DMS79 treated with DMSO at 0.1 percent for 48 hours (cell line): ENCODE data around the gene OXSR1.
"Not testable (repeated sequence)": the region's sequence is repeated elsewhere in the genome, so short reads cannot be mapped to it uniquely, and the experiment has no call there.

Source experiments
- DNase-seq: peaks from one replicate; lab custom pipeline; 2025; lab: John Stamatoyannopoulos, UW

OXSR1 gene

DNA sequence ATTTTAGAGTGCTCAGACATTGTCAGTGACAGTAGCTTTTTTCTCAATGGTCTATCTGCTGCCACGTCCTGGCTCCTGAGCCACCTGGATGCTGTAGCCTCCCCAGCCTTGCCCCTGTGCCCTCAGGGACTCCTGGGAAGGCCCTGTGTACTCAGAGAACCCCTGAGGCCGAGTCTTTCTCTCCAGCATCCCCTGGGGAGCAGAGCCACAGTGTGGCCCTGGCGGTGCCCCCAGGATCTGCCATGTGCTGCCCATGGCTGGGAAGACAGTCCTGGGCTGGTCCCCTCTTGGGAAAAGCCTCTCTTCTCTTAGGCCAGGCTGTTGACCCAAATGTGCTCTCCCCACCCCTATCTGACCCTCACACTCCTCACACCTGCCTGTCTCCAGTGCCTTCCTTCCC is 21.8 kb upstream of the OXSR1 start:
- no peak for DNase-seq

DNA sequence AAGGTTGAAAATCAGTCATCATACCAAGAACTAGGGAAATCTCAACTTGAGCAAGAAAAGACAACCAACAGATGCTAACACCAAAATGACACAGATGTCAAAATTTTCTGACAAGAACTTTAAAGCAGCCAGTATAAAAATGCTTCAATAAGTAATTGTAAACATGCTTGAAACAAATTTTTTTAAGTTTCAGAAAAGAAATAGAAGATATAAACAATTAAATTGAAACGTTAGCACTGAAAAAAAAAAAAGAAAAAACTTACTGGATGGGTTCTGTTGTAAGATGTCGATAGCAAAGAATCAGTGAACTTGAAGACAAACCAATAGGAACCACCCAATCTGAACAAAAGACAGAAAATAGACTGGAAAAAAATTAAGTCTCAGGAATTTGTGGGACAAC is 18.8 kb upstream of the OXSR1 start:
- DNase-seq, result no peak

DNA sequence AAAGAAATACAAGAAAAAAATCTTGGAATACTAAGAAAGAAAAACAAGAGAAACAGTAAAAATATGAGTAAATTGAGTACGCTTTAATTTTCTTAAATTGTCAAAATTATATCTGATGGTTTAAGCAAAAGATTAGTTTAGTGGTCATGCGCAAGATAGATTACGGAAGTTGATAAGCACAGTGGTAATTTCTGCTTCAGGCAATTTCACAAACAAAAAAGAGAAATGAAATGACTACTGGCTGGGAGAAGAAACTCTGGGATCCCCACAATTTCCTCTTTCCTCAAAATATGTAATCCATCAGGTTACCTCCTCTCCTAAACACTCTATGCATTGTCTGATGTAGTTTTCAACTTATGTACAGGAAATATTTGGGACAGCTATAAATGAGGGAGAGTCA is 17.9 kb upstream of the OXSR1 start:
- no peak for DNase-seq

DNA sequence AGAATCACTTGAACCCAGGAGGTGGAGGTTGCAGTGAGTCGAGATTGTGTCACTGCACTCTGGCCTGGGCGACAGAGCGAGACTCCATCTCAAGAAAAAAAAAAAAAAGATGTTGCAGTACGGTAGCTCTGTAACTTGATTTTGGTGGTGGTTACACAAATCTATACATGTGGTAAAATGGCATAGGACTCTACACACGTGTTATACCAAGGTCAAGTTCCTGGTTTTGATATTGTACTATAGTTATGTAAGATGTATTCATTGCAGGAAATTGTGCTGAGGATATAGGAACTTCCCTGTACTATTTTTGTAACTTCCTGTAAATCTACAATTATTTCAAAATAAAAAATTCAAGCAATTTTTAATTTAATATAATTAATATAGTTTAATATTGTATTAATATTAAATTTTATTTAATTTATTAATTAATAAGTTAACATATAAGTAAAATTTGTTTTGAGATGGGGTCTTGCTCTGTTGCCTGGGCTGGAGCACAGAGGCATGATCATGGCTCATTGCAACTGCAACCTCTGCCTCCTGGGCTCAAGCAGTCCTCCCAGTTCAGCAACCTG is 16.9 kb upstream of the OXSR1 start:
- no peak for DNase-seq

DNA sequence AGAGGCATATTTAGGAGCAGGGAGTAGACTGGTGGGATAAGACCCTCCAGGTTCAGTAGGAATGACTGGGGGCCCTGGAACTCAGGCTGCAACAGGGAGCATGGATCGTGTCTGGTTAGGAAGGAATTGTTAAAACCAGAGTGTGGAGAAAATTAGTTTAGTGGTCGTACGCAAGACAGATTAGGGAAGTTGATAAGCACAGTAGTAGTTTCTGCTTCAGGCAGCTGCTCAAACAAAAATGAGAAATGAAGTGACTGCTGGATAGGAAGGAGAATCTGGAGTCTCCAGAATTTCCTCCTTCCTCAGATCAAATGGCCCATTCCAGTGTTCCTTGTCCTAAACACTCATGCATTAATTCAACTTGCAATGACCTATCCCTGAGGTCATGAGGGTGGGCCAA is 15.6 kb upstream of the OXSR1 start:
- no peak for DNase-seq

DNA sequence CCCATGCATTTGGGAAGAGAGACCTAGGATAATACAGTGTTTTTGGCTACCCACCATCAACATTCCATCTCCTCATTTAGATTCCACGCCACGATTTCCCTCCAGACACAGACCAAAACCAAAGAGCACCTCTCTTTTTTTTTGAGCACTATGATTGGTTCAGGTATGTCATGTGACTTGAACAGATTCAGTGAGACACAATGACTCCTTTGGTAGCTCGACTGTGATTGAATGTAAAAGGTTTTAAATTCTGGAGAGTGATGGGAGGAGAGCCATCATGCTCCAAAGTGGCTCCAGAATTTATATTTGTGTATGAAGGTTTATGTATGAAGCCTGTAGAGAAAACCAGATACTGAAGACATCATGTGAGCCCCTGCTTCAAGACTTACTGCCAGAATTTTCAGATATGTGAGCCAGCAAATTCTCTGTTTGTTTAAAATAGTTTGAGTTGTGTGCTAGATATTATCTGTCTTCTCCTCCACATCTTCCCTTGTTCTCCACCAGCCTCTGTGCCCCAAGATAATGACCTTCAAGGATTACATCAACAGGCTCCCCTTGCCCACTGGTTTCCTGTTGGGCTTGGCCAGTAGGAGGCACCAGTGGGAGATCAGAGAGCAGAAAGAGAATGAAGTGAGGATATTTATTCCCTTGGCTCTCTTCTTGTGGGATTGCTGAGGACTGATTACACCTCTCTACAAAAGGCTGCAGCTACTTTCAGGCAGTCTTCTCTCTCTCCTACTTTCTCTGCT is 14.4 kb upstream of the OXSR1 start:
- no peak for DNase-seq

DNA sequence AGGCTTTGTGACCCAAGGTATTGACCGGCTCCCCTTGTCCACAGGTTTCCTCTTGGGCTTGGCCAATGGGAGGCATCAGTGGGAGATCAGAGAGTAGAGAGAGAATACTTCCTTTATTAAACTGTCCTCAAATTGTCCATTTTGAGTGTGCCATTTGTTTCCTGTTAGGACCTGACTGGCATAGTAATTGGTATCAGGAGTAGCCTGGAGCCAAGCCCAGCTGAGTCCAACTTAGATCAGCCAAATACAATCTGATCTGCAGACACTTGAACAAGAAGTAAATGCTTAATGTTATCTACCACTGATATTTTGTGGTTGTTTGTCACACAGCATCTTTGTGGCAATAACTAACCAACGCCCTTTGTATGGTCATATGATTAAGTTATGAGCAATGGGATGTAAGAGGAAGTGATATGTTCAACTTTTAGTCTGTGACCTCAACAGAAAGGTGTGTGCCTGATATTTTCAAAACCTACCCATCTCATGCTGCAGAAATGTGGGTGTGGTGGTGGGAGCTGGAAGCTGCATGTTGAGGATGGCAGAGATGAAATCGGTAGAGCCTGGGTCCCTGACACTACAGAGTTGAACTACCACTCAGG is 13.6 kb upstream of the OXSR1 start:
- no peak for DNase-seq

DNA sequence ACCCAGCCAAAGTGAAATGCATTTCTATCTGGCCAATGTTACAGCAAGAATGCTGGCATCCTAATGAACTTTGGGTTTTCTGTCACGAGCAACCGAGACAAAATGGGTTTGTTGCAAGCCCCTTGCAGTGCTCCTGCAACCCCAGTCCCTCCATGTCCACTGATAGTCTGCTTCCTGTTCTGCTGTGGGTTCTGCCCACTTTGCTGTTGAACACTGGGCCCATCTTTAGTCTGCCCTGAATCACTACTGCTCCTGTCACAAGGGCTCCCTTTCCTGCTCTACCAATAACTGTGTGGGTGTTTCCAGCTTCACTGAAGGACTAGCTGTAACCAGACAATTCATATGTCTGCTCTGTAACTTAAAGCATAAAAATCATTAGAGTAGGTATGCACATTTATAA is 12.7 kb upstream of the OXSR1 start:
- DNase-seq, result no peak

DNA sequence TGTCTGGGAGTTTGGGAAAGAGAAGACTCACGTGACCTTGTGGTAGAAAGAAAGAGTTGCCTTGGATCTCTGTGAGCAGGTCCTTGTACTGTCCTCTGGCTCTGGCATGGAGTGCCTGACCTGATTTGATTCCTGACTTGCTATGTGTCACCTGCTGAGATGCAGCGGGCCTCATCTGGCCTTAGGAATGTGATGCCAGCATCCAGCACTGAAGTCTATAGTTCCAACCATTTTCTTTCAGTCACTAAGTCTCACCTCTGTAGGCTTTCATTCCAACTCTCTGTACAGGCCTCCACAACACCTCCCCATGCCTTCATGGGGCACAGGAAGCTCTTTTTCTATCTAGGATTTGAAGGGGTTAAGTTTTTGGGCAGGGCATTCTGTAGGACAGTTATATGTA is 12.1 kb upstream of the OXSR1 start:
- DNase-seq, result no peak

DNA sequence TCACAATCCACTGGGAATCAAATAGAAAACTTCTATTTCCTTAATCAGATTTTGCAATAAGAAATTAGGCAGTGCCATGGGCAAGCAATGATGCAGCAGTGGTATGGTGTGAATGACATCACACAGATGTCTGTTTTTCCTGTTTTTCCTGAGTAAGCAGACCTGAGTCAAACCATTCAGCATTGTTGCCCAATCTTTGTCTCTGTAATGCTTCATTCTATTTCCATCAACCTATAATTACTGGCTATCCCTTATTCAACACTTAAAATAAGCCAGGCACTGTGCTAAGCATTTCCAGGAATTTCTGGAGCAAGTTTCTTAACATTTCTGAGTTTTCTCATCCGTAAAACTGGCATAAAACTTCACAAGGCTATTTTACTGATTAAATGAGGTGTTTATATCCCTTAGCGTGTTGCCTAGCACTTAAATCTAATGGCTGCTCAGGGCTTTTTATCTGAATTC is 11.3 kb upstream of the OXSR1 start:
- no peak for DNase-seq

DNA sequence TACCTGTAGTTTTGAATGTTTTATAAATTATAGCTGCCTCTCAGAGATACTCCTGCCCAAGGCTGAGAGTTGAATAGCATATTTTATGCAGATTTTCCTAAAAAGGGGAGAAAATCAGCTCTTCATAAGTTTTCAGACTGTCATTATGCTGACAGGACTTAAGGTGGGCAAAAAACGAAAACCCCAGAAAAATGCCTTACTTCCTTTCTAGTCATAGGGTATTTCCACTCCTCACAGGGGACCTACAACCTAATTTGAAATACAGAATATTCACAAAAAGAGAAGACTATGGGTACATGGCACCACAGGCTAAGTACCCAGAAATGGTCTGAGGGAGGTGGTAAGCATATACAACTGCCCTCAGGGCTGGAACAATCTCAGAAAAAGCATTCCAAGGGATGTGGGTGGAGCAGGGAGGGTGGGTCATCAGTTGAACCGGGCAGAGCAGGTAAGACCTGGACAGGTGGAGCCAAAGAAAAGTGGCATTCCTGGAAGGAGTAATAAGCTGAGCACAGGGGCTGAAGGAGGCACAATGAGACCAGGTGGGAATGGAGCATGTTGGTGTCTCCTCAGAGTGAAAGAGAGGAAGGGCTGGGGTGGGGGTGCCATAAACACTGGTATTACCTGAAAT is 10.6 kb upstream of the OXSR1 start:
- no peak for DNase-seq

DNA sequence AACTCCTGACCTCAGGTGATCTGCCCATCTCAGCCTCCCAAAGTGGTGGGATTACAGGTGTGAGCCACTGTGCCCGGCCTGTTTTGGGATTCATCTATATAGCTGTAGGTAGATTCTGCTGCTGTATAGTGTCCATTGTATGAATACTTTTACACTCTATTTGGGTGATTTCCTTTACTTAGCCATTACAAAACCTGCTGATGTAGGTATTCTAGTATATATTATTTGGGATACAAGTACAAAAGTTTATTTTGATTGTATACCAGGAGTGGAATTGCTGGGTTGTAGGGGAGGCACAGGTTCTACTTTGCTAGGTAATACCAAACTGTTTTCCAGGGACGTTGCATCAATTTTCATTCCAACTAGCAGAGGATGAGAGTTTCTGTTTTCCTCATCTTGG is 9.5 kb upstream of the OXSR1 start:
- no peak for DNase-seq

DNA sequence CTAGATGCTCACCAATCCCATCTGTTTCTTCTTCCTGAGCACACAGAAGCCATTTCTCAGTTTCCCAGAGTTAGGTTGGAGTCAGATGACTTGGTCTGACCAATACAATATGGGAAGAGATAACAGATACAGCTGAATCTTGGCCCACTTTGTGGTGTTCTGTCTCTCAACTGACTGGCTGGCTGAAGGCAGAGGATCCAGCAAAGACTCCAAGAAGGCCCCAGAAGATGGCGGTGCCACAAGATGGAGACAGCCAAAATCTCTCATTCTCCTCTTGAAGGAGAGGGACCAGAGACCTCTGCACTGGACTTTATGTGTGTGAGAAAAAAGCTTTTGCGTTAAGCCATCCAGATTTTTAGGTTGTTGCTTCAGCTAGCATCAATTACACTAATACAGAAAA is 8.2 kb upstream of the OXSR1 start:
- no peak for DNase-seq

DNA sequence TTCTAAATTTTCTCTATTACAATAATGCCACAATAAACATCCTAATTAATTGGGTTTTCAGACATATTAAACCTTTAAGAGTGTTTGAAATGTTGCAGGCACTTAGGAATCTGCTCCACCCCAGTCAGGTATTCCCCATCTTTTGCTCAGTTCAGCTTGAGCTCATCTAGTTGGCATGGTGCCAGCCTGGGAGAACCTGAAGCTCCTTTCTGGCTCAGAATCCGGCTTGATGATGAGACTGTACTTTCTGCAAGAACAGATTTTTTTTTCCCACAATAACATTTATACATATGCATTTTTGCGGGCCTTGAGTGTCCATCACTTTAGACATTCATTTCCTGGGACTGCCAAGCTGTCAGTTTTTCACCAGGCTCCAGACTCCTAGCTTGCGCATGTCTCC is 7.7 kb upstream of the OXSR1 start:
- DNase-seq, result peak; percentile 14

DNA sequence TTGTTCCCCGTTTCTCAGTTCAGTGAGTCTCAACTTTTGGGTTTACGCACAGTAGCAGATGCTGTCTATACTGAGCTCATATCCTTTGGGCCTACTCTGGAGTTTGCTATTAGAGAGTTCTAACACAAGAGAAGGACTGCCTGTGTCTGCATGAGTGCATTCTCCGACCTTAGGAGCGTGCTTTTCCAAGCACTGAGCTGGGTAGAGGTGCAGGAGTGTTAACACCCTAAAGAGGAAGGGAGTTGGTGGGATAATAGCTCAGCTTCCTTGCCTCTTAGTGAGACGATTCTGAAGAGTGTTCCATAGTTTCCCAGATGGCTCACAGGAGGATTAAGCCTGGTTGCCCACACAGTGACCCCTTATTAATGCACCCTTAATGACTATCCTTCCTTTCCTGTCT is 6.9 kb upstream of the OXSR1 start:
- no peak for DNase-seq

DNA sequence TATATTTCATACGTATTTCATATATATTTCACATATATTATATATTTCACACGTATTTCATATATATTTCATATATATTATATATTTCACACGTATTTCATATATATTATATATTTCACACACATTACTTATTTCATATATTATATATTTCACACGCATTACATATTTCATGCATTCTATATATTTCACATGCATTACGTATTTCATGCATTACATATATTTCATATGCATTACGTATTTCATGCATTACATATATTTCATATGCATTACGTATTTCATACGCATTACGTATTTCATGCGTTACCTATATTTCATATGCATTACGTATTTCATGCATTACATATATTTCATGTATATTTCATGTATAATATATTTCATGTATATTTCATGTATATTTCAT is 4.6 kb upstream of the OXSR1 start:
- not testable (repeated sequence) for DNase-seq

DNA sequence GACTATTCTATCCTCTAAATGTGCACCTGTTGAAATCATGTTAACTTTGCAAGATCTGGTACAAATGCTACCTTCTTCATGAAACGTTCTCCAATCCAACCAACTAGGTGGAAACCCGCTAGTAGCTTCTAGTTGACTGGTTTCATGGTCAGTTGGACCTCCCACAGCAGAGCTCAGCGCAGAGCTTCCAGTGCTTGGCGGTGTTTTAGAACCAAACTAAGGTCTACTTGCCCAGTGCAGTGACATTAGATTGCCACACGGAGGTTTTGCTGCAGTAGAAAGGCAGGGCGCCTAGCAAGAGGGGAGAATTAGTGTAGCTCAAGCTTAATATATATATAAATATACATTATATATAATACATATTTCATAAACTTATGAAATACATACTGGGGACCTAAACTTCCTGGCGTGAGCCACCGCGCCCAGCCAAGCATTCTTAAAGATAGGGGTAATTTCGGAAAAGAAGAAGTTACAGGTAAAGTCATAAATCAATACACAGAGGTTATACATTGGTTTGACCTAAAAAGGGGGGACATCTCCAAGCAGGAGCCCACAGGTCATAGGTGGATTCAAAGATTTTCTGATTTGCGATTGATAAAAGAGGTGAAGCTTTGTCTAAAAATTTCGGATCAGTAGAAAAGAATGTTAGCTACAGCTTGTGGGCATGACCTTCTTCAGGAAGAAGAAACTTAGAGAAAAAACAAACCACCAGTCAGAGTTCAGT is 2.1 kb upstream of the OXSR1 start:
- no peak for DNase-seq

DNA sequence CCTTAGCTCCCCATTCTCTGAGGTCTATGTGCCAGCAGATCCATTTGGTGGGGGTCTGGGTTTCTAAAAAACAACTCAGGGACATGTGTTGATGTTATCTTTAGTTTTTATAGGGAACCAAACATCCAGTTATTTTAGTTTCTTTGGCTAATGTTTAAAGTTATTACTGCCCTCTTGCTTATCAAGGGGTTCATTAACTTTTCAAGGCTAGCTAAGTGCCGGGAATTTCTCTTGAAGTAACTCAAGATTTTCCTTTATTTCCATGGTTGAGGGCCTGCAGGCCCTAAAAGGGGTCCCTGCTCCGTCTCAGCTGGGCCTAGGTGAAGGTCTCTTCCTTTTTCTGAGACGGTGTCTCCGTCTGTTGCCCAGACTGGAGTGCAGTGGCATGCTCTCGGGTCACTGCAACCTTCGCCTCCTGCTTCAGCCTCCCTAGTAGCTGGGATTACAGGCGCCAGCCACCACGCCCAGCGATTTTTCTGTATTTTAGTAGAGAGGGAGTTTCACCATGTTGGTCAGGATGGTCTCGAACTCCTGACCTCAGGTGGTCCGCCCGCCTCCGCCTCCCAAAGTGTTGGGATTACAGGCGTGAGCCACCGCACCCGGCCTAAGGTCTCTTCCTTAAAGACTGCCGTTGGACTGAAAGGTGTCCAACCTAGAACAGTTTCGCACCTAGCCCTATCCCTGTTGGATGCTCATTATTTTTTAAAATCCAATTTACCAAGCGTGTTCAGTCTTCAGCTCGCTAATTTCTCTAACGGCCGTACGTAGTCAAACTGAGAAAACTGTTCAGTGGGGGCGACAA is 1.3 kb upstream of the OXSR1 start:
- DNase-seq, result no peak

DNA sequence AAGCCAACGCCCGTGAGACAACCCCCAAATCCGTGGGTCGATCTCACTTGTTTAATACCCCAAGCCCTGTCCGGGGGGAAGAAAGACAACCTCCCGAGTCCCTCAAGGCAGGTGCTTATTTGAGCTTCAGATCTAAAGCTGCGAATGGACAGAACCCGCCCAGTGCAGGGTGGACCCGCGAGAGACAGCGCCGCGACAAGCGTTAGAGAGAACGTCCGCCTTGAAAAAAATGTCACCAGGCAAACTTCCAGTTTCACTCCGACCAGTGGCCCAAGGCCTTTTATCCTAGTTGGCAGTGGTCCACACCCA is 740 bp upstream of the OXSR1 start:
- DNase-seq, result no peak

DNA sequence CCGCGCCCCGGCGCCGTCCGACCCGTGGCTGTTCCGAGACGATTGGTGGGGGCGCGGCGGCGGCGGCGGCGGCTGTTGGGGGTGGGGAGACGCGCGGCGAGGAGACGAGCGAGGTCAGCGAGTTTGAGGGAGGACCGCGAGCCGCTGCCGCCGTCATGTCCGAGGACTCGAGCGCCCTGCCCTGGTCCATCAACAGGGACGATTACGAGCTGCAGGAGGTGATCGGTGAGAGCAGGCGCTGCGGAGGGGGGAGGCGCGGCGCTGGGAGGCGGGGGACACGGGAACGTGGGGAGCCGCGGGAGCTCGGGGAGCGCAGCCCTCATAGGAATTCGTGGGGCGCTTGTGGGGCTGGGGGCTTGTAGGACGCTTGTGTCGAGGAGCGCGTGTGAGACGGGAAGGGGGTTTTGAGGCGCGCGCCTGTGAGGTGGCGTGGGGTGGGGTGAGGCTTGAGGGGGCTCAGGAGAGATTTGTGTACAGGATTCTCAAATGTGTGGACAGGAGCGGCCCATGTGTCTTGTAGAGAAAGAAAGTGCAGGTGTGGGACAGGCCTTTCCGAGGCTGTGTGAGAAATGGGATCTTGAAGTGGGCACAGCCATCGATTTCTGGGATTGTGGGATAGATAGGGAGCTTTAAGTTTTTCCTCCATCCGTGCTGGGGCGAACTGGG is 518 bp downstream of the OXSR1 start:
- DNase-seq, result no peak

DNA sequence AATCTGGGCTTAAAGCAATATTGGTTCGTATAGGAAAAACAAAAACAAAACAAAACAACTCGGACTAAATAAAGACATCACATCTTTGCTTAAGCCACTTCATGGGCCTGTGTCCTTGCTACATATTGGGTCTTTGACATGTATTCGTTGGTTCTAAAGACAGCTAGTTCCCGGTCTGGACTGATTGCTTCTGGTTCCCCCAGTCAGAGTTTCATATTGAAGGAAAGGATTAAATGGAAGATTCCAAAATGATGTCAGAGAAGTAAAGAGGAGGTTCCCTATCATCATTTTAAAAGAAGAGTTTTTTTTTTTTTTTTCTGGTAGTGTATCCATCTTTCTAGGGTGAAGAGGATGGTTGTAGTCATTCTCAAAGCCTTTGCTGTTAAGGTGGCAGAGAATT is 2.3 kb downstream of the OXSR1 start:
- no peak for DNase-seq
